Endothelial cell of umbilical vein (primary cell): ENCODE measurements around the gene CCS.

Experiments
- MYC ChIP-seq: IDR thresholded peaks from one replicate; pipeline ENCODE4 v1.6.1; 2011; ENCODE audit warnings: mild to moderate bottlenecking, low read depth, low read length
- POLR2A ChIP-seq: IDR thresholded peaks from 2 replicates; pipeline ENCODE4 v1.6.1; 2012; ENCODE audit warnings: low read depth, mild to moderate bottlenecking, control low read depth, low read length
- POLR2AphosphoS5 ChIP-seq: IDR thresholded peaks from 2 replicates; pipeline ENCODE4 v1.6.1; 2012; ENCODE audit warnings: low read depth, mild to moderate bottlenecking, control low read depth, low read length, moderate library complexity; ENCODE audit not compliant: insufficient read depth
- TF ChIP-seq, protein P1 (sequence below), 2 donors: IDR thresholded peaks; 1 replicate in 1 of 2; 2 replicates in 1 of 2; pipeline ENCODE4 v1.5.1; 2011; ENCODE audit warnings: low read length in 2 of 2, mild to moderate bottlenecking in 2 of 2, moderate library complexity in 2 of 2, control low read depth in 1 of 2, inconsistent platforms in 1 of 2, low read depth in 1 of 2; ENCODE audit not compliant: insufficient read depth in 1 of 2; ENCODE audit errors: extremely low read depth in 1 of 2

DNA sequence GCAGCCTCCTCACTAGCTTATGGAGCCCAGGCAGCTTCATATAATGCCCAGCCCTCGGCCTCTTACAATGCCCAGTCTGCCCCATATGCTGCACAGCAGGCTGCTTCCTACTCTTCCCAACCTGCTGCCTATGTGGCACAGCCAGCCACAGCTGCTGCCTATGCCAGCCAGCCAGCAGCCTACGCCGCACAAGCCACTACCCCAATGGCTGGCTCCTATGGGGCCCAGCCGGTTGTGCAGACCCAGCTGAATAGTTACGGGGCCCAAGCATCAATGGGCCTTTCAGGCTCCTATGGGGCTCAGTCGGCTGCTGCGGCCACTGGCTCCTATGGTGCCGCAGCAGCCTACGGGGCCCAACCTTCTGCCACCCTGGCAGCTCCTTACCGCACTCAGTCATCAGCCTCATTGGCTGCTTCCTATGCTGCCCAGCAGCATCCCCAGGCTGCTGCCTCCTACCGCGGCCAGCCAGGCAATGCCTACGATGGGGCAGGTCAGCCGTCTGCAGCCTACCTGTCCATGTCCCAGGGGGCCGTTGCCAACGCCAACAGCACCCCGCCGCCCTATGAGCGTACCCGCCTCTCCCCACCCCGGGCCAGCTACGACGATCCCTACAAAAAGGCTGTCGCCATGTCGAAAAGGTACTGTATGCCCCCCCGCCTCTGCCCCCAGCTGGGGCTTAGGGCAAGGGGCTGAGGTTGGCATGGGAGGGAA lies 32.2 kb downstream of the CCS start:
- TF ChIP-seq, protein P1, sequence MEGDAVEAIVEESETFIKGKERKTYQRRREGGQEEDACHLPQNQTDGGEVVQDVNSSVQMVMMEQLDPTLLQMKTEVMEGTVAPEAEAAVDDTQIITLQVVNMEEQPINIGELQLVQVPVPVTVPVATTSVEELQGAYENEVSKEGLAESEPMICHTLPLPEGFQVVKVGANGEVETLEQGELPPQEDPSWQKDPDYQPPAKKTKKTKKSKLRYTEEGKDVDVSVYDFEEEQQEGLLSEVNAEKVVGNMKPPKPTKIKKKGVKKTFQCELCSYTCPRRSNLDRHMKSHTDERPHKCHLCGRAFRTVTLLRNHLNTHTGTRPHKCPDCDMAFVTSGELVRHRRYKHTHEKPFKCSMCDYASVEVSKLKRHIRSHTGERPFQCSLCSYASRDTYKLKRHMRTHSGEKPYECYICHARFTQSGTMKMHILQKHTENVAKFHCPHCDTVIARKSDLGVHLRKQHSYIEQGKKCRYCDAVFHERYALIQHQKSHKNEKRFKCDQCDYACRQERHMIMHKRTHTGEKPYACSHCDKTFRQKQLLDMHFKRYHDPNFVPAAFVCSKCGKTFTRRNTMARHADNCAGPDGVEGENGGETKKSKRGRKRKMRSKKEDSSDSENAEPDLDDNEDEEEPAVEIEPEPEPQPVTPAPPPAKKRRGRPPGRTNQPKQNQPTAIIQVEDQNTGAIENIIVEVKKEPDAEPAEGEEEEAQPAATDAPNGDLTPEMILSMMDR (IDR thresholded peaks at IDR 0.05; ENCODE audit: extremely low read depth in 1 of 2, insufficient read depth in 1 of 2, low read depth in 1 of 2, low read length in 2 of 2) = no peak
- TF ChIP-seq MYC (no peak), POLR2A (no peak), POLR2AphosphoS5 (no peak)
